A549 (cell line): Measurements from ENCODE around the gene SORCS2. TPM values are rescaled to one million over a fixed set of nuclear protein-coding genes. Genes with fewer than 3 reads are reported as not detected.

Source experiments
- ATAC-seq, 2 experiments: fragments of 200-7000 bp in 1 of 2; fragments of >200 bp in 1 of 2; cut with Nextera tagmentation in 1 of 2; cut with Tn5 transposase in 1 of 2; 3 replicates each; pipeline versions ENCODE4 v1.8.0 to v1.9.1; 2018 to 2020; ENCODE audit warnings: mild to moderate bottlenecking in 1 of 2, moderate library complexity in 1 of 2
- CTCF ChIA-PET: fragments of 300-600 bp; sonication (Branson Sonifier 250); formaldehyde crosslinking; extraction: SDS; loops from one replicate; lab custom pipeline; 2021; ENCODE audit warnings: antibody characterized with exemption, inconsistent platforms; lab: Yijun Ruan, JAX
- POLR2A ChIA-PET: fragments of 350-600 bp; formaldehyde crosslinking; extraction: SDS; loops from one replicate; lab custom pipeline; 2021; ENCODE audit warnings: antibody characterized with exemption, inconsistent platforms; lab: Yijun Ruan, JAX
- DNase-seq, 2 experiments: peaks; one replicate each; pipeline versions ENCODE4 v3.0.0 to v3.0.0-alpha.2; 2011 to 2016; ENCODE audit warnings: low read depth in 1 of 2, low spot score in 1 of 2
- FAIRE-seq: peaks from 2 replicates; lab custom pipeline; 2011; peaks lifted over from hg19 to GRCh38; lab: Jason Lieb, UNC
- H3K27ac ChIP-seq, 2 experiments: fragments of >200 bp; sonication (Bioruptor Twin); formaldehyde crosslinking; 3 replicates each; pipeline ENCODE4 v1.5.1; 2016 to 2017
- H3K4me1 ChIP-seq: fragments of >200 bp; sonication (Bioruptor Twin); formaldehyde crosslinking; 3 replicates; pipeline ENCODE4 v1.6.1; 2016
- H3K4me2 ChIP-seq: fragments of >200 bp; sonication (Bioruptor Twin); formaldehyde crosslinking; 3 replicates; pipeline ENCODE4 v1.6.1; 2016
- H3K4me3 ChIP-seq: fragments of >200 bp; sonication (Bioruptor Twin); formaldehyde crosslinking; 3 replicates; pipeline ENCODE4 v1.5.1; 2016
- H3K9me3 ChIP-seq: fragments of >200 bp; sonication (Bioruptor Twin); formaldehyde crosslinking; 3 replicates; pipeline ENCODE4 v1.6.1; 2016
- BHLHE40 ChIP-seq: IDR thresholded peaks from 2 replicates; pipeline ENCODE4 v1.6.1; 2012; ENCODE audit warnings: low read depth, low read length, inconsistent platforms
- CEBPB ChIP-seq, 2 experiments: fragments of >200 bp in 1 of 2; sonication (Bioruptor Twin) in 1 of 2; formaldehyde crosslinking in 1 of 2; IDR thresholded peaks; 2 replicates each; pipeline ENCODE4 v1.6.1; 2012 to 2016
- CHD4 ChIP-seq: fragments of 200-600 bp; sonication (generic); IDR thresholded peaks from 2 replicates; pipeline ENCODE4 v1.6.1; 2016; ENCODE audit warnings: antibody characterized with exemption, mild to moderate bottlenecking, borderline replicate concordance
- ELK1 ChIP-seq: fragments of 150-350 bp; IDR thresholded peaks from 2 replicates; pipeline ENCODE4 v1.6.1; 2014; ENCODE audit warnings: low read depth, mild to moderate bottlenecking, low read length
- FOSL2 ChIP-seq, 2 experiments: fragments of 450-650 bp in 1 of 2; fragments of >200 bp in 1 of 2; sonication (Bioruptor Twin) in 1 of 2; formaldehyde crosslinking; IDR thresholded peaks; 2 replicates each; pipeline versions ENCODE4 v1.5.0 to v1.6.1; 2016 to 2020; ENCODE audit warnings: mild to moderate bottlenecking in 1 of 2, moderate library complexity in 1 of 2
- HDAC2 ChIP-seq: fragments of 200-600 bp; sonication (generic); IDR thresholded peaks from 2 replicates; pipeline ENCODE4 v1.6.1; 2016
- HOXA7 ChIP-seq: fragments of 250-450 bp; sonication (Bioruptor Pico); IDR thresholded peaks from 2 replicates; pipeline ENCODE4 v1.5.0; 2020; ENCODE audit warnings: mild to moderate bottlenecking, moderate library complexity
- HOXB5 ChIP-seq: fragments of 250-450 bp; sonication (Bioruptor Pico); IDR thresholded peaks from 2 replicates; pipeline ENCODE4 v1.5.0; 2020; ENCODE audit warnings: mild to moderate bottlenecking, moderate library complexity
- MAZ ChIP-seq: fragments of 150-350 bp; IDR thresholded peaks from 2 replicates; pipeline ENCODE4 v1.6.1; 2014; ENCODE audit warnings: antibody characterized with exemption, low read depth, low read length, borderline replicate concordance
- PHF8 ChIP-seq: fragments of 200-600 bp; sonication (generic); IDR thresholded peaks from 2 replicates; pipeline ENCODE4 v1.6.1; 2016; ENCODE audit warnings: low read depth, mild to moderate bottlenecking, antibody characterized with exemption, moderate library complexity, borderline replicate concordance
- RAD21 ChIP-seq, 2 experiments: fragments of >200 bp in 1 of 2; sonication (Bioruptor Twin) in 1 of 2; formaldehyde crosslinking in 1 of 2; IDR thresholded peaks in 1 of 2; conservative IDR thresholded peaks in 1 of 2; 2 replicates in 1 of 2; 3 replicates in 1 of 2; pipeline ENCODE4 v1.6.1; 2012 to 2018; ENCODE audit warnings: inconsistent platforms in 1 of 2
- SREBF2 ChIP-seq: fragments of 450-650 bp; IDR thresholded peaks from 2 replicates; pipeline ENCODE4 v1.6.1; 2014; ENCODE audit warnings: mild to moderate bottlenecking, moderate library complexity
- ZC3H11A ChIP-seq: fragments of 450-650 bp; IDR thresholded peaks from 2 replicates; pipeline ENCODE4 v1.6.1; 2014; ENCODE audit warnings: antibody characterized with exemption, mild to moderate bottlenecking
- ZFP36 ChIP-seq: fragments of 450-650 bp; IDR thresholded peaks from 2 replicates; pipeline ENCODE4 v1.6.1; 2014; ENCODE audit warnings: borderline replicate concordance; ENCODE audit not compliant: partially characterized antibody
- WGBS: methylation state at CpG from one replicate; pipeline ENCODE4 v1.1.6; 2017; ENCODE audit errors: missing lambda C conversion rate; 5-methylcytosine and 5-hydroxymethylcytosine counted together
- polyA plus RNA-seq, 4 experiments: library from polyadenylated mRNA; depleted of rRNA in 3 of 4; stranded (reverse); fragments of >200 nt; fragmentation: RNase III in 1 of 4; extraction: RNeasy Plus Mini Kit Qiagen cat#74134 plus additional on column Dnase treatment in 1 of 4; gene quantifications; 2 replicates in 3 of 4; 3 replicates in 1 of 4; pipeline ENCODE4 v1.2.3, GENCODE V29; 2011 to 2017
- TF ChIP-seq, protein P1 (sequence below): fragments of 250-450 bp; sonication (Bioruptor Pico); IDR thresholded peaks from 2 replicates; pipeline ENCODE4 v1.5.0; 2021; ENCODE audit warnings: mild to moderate bottlenecking, moderate library complexity, borderline replicate concordance
- TF ChIP-seq, protein P2 (sequence below): fragments of >200 bp; sonication (Bioruptor Twin); formaldehyde crosslinking; IDR thresholded peaks from 3 replicates; pipeline ENCODE4 v1.5.1; 2016
- TF ChIP-seq, protein P3 (sequence below): IDR thresholded peaks from 2 replicates; pipeline ENCODE4 v1.6.1; 2012

SORCS2 gene
- polyA plus RNA-seq, 2 of the 4 experiments (the other 2 are of a cell fraction), result 1.4 to 4.6 TPM

- Histone ChIP-seq H3K27ac (no peak overlapping the region), H3K9me3 (no peaks in the 10 kb centered on the region), H3K4me2 (no peak overlapping the region), H3K4me1 (peaks cover 15% of the 10 kb centered on the region), H3K4me3 (no peak overlapping the region)
- no peak for FAIRE-seq
- CTCF ChIA-PET, result interaction anchor here (0.6 to 3.9 kb wide), 2 partner anchors 10 to 117 kb away, joined by 3 to 18 read pairs; no protein-coding TSS in a partner anchor
- WGBS, result 45% methylated on average over 4 of the region's 13 CpGs
- POLR2A ChIA-PET, result no interaction called here
- TF ChIP-seq HOXB5 (CRISPR knock-in tag) (no peak), PHF8 (no peak), FOSL2 (IDR thresholded peaks at IDR 0.05) (no peak), FOSL2 (CRISPR knock-in tag; IDR thresholded peaks at IDR 0.05) (no peak), HOXA7 (no peak), CEBPB (IDR thresholded peaks at IDR 0.05) (no peak)
- no peak for DNase-seq
- ATAC-seq, result no peak
Measured at GRCh38 chr4:7325541-7325940, 133.2 kb downstream of the SORCS2 start.

DNA sequence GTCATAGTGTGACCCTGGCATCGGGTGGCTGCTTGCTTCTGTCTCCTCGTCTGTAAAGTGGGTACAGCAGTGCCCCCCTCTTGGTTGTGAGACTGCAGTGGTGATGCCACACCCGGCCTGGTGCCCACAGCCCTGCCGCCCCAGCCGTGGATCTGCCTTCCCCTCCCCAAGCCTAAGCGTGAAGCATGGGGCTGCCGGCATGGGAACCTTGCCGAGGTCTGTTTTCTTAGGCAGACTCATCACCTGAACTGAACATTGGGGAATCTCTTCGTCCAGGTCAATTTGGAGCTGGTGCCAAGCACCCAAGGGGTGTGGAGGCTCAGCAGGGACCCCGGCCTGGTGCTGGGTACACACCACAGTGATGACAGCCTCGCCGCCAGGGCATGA, 134.0 kb downstream of the SORCS2 start:
- CTCF ChIA-PET, result interaction anchor here (3.9 kb wide), 1 partner anchor 10 kb away, joined by 18 read pairs; no protein-coding TSS in a partner anchor
- peaks cover 17% of the 10 kb centered on the region for H3K4me1 ChIP-seq
- FAIRE-seq, result no peak

More for the DNA sequence above, 134.0 kb downstream of the SORCS2 start:
- no peak overlapping the region for H3K4me3 ChIP-seq
- H3K27ac ChIP-seq, result no peak overlapping the region; a peak in 1 of 6 replicates
- DNase-seq (no peak), ATAC-seq (no peak)
- H3K4me2 ChIP-seq, result no peak overlapping the region
- no peak for TF ChIP-seq ELK1
- TF ChIP-seq, protein P1, sequence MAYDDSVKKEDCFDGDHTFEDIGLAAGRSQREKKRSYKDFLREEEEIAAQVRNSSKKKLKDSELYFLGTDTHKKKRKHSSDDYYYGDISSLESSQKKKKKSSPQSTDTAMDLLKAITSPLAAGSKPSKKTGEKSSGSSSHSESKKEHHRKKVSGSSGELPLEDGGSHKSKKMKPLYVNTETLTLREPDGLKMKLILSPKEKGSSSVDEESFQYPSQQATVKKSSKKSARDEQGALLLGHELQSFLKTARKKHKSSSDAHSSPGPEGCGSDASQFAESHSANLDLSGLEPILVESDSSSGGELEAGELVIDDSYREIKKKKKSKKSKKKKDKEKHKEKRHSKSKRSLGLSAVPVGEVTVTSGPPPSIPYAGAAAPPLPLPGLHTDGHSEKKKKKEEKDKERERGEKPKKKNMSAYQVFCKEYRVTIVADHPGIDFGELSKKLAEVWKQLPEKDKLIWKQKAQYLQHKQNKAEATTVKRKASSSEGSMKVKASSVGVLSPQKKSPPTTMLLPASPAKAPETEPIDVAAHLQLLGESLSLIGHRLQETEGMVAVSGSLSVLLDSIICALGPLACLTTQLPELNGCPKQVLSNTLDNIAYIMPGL, result no peak
- TF ChIP-seq HOXA7, result no peak
- no peak for TF ChIP-seq BHLHE40
- no peak for TF ChIP-seq ZC3H11A
- no peak for TF ChIP-seq HDAC2
- no peak for TF ChIP-seq SREBF2
- TF ChIP-seq MAZ, result no peak
- no peak for TF ChIP-seq CHD4
- TF ChIP-seq ZFP36, result no peak
- no peak for TF ChIP-seq RAD21 (conservative IDR thresholded peaks at IDR 0.05 in 1 of 2, IDR thresholded peaks at IDR 0.05 in 1 of 2)
- TF ChIP-seq, protein P2, sequence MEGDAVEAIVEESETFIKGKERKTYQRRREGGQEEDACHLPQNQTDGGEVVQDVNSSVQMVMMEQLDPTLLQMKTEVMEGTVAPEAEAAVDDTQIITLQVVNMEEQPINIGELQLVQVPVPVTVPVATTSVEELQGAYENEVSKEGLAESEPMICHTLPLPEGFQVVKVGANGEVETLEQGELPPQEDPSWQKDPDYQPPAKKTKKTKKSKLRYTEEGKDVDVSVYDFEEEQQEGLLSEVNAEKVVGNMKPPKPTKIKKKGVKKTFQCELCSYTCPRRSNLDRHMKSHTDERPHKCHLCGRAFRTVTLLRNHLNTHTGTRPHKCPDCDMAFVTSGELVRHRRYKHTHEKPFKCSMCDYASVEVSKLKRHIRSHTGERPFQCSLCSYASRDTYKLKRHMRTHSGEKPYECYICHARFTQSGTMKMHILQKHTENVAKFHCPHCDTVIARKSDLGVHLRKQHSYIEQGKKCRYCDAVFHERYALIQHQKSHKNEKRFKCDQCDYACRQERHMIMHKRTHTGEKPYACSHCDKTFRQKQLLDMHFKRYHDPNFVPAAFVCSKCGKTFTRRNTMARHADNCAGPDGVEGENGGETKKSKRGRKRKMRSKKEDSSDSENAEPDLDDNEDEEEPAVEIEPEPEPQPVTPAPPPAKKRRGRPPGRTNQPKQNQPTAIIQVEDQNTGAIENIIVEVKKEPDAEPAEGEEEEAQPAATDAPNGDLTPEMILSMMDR, result no peak
- TF ChIP-seq, protein P3, sequence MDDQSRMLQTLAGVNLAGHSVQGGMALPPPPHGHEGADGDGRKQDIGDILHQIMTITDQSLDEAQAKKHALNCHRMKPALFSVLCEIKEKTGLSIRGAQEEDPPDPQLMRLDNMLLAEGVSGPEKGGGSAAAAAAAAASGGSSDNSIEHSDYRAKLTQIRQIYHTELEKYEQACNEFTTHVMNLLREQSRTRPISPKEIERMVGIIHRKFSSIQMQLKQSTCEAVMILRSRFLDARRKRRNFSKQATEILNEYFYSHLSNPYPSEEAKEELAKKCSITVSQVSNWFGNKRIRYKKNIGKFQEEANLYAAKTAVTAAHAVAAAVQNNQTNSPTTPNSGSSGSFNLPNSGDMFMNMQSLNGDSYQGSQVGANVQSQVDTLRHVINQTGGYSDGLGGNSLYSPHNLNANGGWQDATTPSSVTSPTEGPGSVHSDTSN, result no peak
- 90% methylated on average over 8 of the region's 12 CpGs for WGBS
- no peaks in the 10 kb centered on the region for H3K9me3 ChIP-seq
- POLR2A ChIA-PET, result no interaction called here
